HG02571 (cell line): Measurements from ENCODE around the gene C3orf22.
"Not testable (repeated sequence)": the region's sequence is repeated elsewhere in the genome, so short reads cannot be mapped to it uniquely, and the experiment has no call there.

Source experiments
- ATAC-seq: cut with Tn5 transposase; IDR thresholded peaks from one replicate; pipeline ENCODE4 v1.9.1; 2021; ENCODE audit warnings: mild to moderate bottlenecking, moderate library complexity; ENCODE audit not compliant: unreplicated experiment

The C3orf22 gene

GRCh38 chr3:126558336-126559071, at the start of gene C3orf22:
TSS of gene C3orf22 (minus strand) at chr3:126558932. CDS start at chr3:126553390, 5,542 bp downstream.
- ATAC-seq: no peak

- ATAC-seq: no peak
Measured at GRCh38 chr3:126607214-126607908, 48.6 kb upstream of the C3orf22 start.

GRCh38 chr3:126606001-126606400, 47.3 kb upstream of the C3orf22 start:
- ATAC-seq: no peak

- ATAC-seq: no peak
Measured at GRCh38 chr3:126604691-126605090, 46.0 kb upstream of the C3orf22 start.

- no peak for ATAC-seq
Measured at GRCh38 chr3:126599101-126599500, 40.4 kb upstream of the C3orf22 start.

- not testable (repeated sequence) for ATAC-seq
Measured at GRCh38 chr3:126595479-126595878, 36.7 kb upstream of the C3orf22 start.

- ATAC-seq: not testable (repeated sequence)
Measured at GRCh38 chr3:126591515-126591914, 32.8 kb upstream of the C3orf22 start.

- no peak for ATAC-seq
Measured at GRCh38 chr3:126582311-126582710, 23.6 kb upstream of the C3orf22 start.

- no peak for ATAC-seq
Measured at GRCh38 chr3:126581569-126581968, 22.8 kb upstream of the C3orf22 start.

GRCh38 chr3:126580746-126581145, 22.0 kb upstream of the C3orf22 start:
- ATAC-seq: no peak

- ATAC-seq: no peak
Measured at GRCh38 chr3:126578702-126579101, 20.0 kb upstream of the C3orf22 start.

- no peak for ATAC-seq
Measured at GRCh38 chr3:126577261-126577660, 18.5 kb upstream of the C3orf22 start.

GRCh38 chr3:126573492-126574117, 14.9 kb upstream of the C3orf22 start:
- no peak for ATAC-seq

- ATAC-seq: no peak
Measured at GRCh38 chr3:126571078-126571477, 12.3 kb upstream of the C3orf22 start.

- no peak for ATAC-seq
Measured at GRCh38 chr3:126570103-126570541, 11.4 kb upstream of the C3orf22 start.

- ATAC-seq: no peak
Measured at GRCh38 chr3:126569390-126569975, 10.8 kb upstream of the C3orf22 start.

GRCh38 chr3:126568776-126569342, 10.1 kb upstream of the C3orf22 start:
- ATAC-seq: no peak

- ATAC-seq: no peak
Measured at GRCh38 chr3:126567696-126568438, 9.1 kb upstream of the C3orf22 start.

- ATAC-seq: no peak
Measured at GRCh38 chr3:126562737-126563276, 4.1 kb upstream of the C3orf22 start.

- no peak for ATAC-seq
Measured at GRCh38 chr3:126557761-126558160, 971 bp downstream of the C3orf22 start.
